Iris pigment epithelial cell (primary cell): Measurements from ENCODE around the gene CHMP3.
"Not testable (repeated sequence)": the region's sequence is repeated elsewhere in the genome, so short reads cannot be mapped to it uniquely, and the experiment has no call there.

ENCODE experiments used
- DNase-seq: peaks from one replicate; pipeline ENCODE4 v3.0.0-alpha.2; 2011; ENCODE audit warnings: low read depth

Gene CHMP3

GRCh38 chr2:86562922-86563649 lies at the start of gene CHMP3:
Gene CHMP3 (minus strand): TSS chr2:86563443. CDS start chr2:86563348, 95 bp downstream.
- peak; percentile 95 for DNase-seq

- DNase-seq: no peak
These were observed 47.6 kb upstream of the CHMP3 start for GRCh38 chr2:86610871-86611270.

GRCh38 chr2:86608832-86609410 lies 45.7 kb upstream of the CHMP3 start:
- DNase-seq: no peak

GRCh38 chr2:86603905-86604304 lies 40.7 kb upstream of the CHMP3 start:
- no peak for DNase-seq

- DNase-seq: no peak
These were observed 35.7 kb upstream of the CHMP3 start for GRCh38 chr2:86598966-86599365.

- no peak for DNase-seq
These were observed 32.9 kb upstream of the CHMP3 start for GRCh38 chr2:86596118-86596517.

GRCh38 chr2:86593266-86593665 lies 30.0 kb upstream of the CHMP3 start:
- DNase-seq: no peak

GRCh38 chr2:86592547-86593230 lies 29.4 kb upstream of the CHMP3 start:
- peak; percentile 25 for DNase-seq

- not testable (repeated sequence) for DNase-seq
These were observed 26.5 kb upstream of the CHMP3 start for GRCh38 chr2:86589701-86590100.

- peak; percentile 82 for DNase-seq
These were observed 21.1 kb upstream of the CHMP3 start for GRCh38 chr2:86584151-86584913.

GRCh38 chr2:86580560-86580959 lies 17.3 kb upstream of the CHMP3 start:
- no peak for DNase-seq

- DNase-seq: no peak
These were observed 14.7 kb upstream of the CHMP3 start for GRCh38 chr2:86577817-86578456.

GRCh38 chr2:86570059-86570458 lies 6.8 kb upstream of the CHMP3 start:
- peak; percentile 11 for DNase-seq

- DNase-seq: no peak
These were observed 3.6 kb upstream of the CHMP3 start for GRCh38 chr2:86566821-86567190.

GRCh38 chr2:86566158-86566820 lies 3.0 kb upstream of the CHMP3 start:
- no peak for DNase-seq

GRCh38 chr2:86563650-86564061 lies 413 bp upstream of the CHMP3 start:
- DNase-seq: no peak

GRCh38 chr2:86562485-86562921 lies 740 bp downstream of the CHMP3 start:
- peak; percentile 8 for DNase-seq

- peak; percentile 30 for DNase-seq
These were observed 5.4 kb downstream of the CHMP3 start for GRCh38 chr2:86557836-86558235.

GRCh38 chr2:86556508-86556907 lies 6.7 kb downstream of the CHMP3 start:
- DNase-seq: no peak

GRCh38 chr2:86552889-86553288 lies 10.4 kb downstream of the CHMP3 start:
- no peak for DNase-seq

GRCh38 chr2:86549963-86550725 lies 13.1 kb downstream of the CHMP3 start:
- not testable (repeated sequence) for DNase-seq
